K562 (cell line): ENCODE results near the gene HYAL1. TPM values are rescaled to one million over a fixed set of nuclear protein-coding genes. Genes with fewer than 3 reads are reported as not detected.

Experiments
- ETS2 ChIP-seq: IDR thresholded peaks from 2 replicates; pipeline ENCODE4 v1.6.1; 2016; ENCODE audit warnings: borderline replicate concordance, missing genetic modification characterization, mild to moderate bottlenecking, moderate library complexity, missing compliant biosample characterization; ENCODE audit not compliant: poor library complexity, severe bottlenecking
- FOXK2 ChIP-seq, 2 experiments: fragments of 450-650 bp; IDR thresholded peaks in 1 of 2; conservative IDR thresholded peaks in 1 of 2; 2 replicates each; pipeline ENCODE4 v1.6.1; 2016; ENCODE audit warnings: low read depth in 2 of 2, mild to moderate bottlenecking in 1 of 2
- HNRNPLL ChIP-seq: fragments of 200-400 bp; formaldehyde crosslinking; IDR thresholded peaks from 2 replicates; pipeline ENCODE4 v1.6.1; 2017; ENCODE audit warnings: low read length, low read depth, mild to moderate bottlenecking; ENCODE audit not compliant: poor library complexity, severe bottlenecking
- MECOM ChIP-seq: fragments of 250-450 bp; sonication (Bioruptor Pico); IDR thresholded peaks from 2 replicates; pipeline ENCODE4 v1.8.0; 2022; ENCODE audit warnings: inconsistent platforms
- MIER1 ChIP-seq: fragments of 450-650 bp; IDR thresholded peaks from 2 replicates; pipeline ENCODE4 v1.6.1; 2016; ENCODE audit warnings: antibody characterized with exemption, mild to moderate bottlenecking, low read depth
- PTTG1 ChIP-seq: fragments of 450-650 bp; IDR thresholded peaks from 2 replicates; pipeline ENCODE4 v1.6.1; 2016; ENCODE audit warnings: low read depth, mild to moderate bottlenecking, missing genetic modification characterization, missing compliant biosample characterization
- RBM17 ChIP-seq: fragments of 200-400 bp; formaldehyde crosslinking; IDR thresholded peaks from 2 replicates; pipeline ENCODE4 v1.6.1; 2017; ENCODE audit warnings: low read depth, mild to moderate bottlenecking, low read length, borderline replicate concordance
- SUPT5H ChIP-seq: fragments of 450-650 bp; IDR thresholded peaks from 2 replicates; pipeline ENCODE4 v1.6.1; 2016
- TBL1XR1 ChIP-seq, 2 experiments: IDR thresholded peaks; 2 replicates each; pipeline ENCODE4 v1.6.1; 2012; ENCODE audit warnings: improper control_type of control experiment in 2 of 2, low read length in 2 of 2, mild to moderate bottlenecking in 1 of 2
- ZNF239 ChIP-seq: fragments of 250-450 bp; sonication (Bioruptor Pico); IDR thresholded peaks from 2 replicates; pipeline ENCODE4 v1.4.0; 2020; ENCODE audit warnings: mild to moderate bottlenecking
- polyA plus RNA-seq, 8 experiments: library from polyadenylated mRNA; depleted of rRNA in 4 of 8; stranded (reverse) in 5 of 8; unstranded in 3 of 8; fragments of >200 nt; fragmentation: Nextera tagmentation in 2 of 8; fragmentation: Illumina TruSeq in 1 of 8; extraction: Ambion mirVana in 2 of 8; extraction: Trizol in 1 of 8; gene quantifications; 2 replicates each; pipeline versions ENCODE4 v1.2.1 to v1.2.3, GENCODE V29; 2011 to 2014; ENCODE audit warnings: inconsistent platforms in 1 of 8, missing spikeins in 1 of 8
- total RNA-seq, 7 experiments: library from RNA; depleted of rRNA in 6 of 7; stranded (reverse); fragments of >200 nt in 6 of 7; fragmentation: Illumina TruSeq in 2 of 7; extraction: Trizol in 2 of 7; gene quantifications; 2 replicates each; pipeline versions ENCODE4 v1.2.1 to v1.2.3, GENCODE V29; 2011 to 2021; ENCODE audit warnings: low replicate concordance in 1 of 7
- TF ChIP-seq, protein P1 (sequence below): fragments of 450-650 bp; IDR thresholded peaks from 2 replicates; pipeline ENCODE4 v1.7.0; 2016; ENCODE audit warnings: borderline replicate concordance
- TF ChIP-seq, protein P2 (sequence below): fragments of 250-450 bp; sonication (Bioruptor Pico); IDR thresholded peaks from 2 replicates; pipeline ENCODE4 v1.9.0; 2021; ENCODE audit warnings: mild to moderate bottlenecking
- TF ChIP-seq, protein P3 (sequence below): fragments of 450-650 bp; conservative IDR thresholded peaks from 2 replicates; pipeline ENCODE4 v1.6.1; 2016; ENCODE audit warnings: missing genetic modification characterization, low read depth, mild to moderate bottlenecking, missing compliant biosample characterization, moderate library complexity
- TF ChIP-seq, protein P4 (sequence below): fragments of 450-650 bp; formaldehyde crosslinking; IDR thresholded peaks from 2 replicates; pipeline ENCODE4 v1.4.0; 2020; ENCODE audit warnings: mild to moderate bottlenecking, moderate library complexity

HYAL1 gene
- total and polyA plus RNA-seq, 9 of the 15 experiments (the other 6 are each of a cell fraction or from before 2014, with no cell fraction given): 1.4 to 8.5 (median 4.7) TPM

DNA sequence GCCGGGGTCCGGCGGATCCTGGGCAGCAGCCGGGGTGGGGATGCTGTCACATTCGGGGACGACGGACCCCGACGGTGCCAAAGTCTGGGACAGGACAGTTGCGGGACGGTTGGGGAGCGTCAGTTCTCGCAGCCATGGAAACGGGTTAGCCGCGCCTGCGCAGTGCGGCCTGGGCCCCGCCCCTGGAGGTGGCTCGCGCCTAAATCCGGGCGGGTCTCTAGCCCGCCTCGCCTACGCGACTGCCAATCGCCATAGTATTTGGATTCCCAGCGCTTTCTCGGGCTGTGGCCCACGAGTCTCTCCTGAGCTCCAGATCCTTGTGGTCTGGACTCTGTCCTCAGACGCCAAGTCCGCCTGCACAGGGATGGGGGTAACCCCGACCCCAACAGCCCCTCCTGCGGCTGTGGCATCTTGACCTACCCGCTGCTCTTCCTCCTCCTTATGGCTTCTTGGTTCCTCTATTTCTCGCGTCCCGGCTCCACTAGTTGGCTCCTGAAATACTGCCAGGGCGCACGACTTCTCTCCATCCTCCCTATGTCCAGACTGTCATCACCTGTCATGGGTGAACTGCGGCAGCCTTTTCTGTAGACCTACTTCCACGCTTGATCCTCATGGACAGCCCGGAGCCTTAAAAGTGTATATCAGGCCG is 42.3 kb upstream of the HYAL1 start, which contains the start of gene ZMYND10 (continued):
- TF ChIP-seq FOXK2 (conservative IDR thresholded peaks at IDR 0.05 in 1 of 2, IDR thresholded peaks at IDR 0.05 in 1 of 2; ENCODE audit: low read depth in 2 of 2) (no peak), MIER1 (no peak), ETS2 (no peak), SUPT5H (no peak), PTTG1 (tag) (no peak), TBL1XR1 (IDR thresholded peaks at IDR 0.05; ENCODE audit: low read length in 2 of 2) (no peak), RBM17 (no peak), HNRNPLL (no peak), ZNF239 (CRISPR knock-in tag) (no peak), MECOM (CRISPR knock-in tag) (no peak)
- TF ChIP-seq, protein P1, sequence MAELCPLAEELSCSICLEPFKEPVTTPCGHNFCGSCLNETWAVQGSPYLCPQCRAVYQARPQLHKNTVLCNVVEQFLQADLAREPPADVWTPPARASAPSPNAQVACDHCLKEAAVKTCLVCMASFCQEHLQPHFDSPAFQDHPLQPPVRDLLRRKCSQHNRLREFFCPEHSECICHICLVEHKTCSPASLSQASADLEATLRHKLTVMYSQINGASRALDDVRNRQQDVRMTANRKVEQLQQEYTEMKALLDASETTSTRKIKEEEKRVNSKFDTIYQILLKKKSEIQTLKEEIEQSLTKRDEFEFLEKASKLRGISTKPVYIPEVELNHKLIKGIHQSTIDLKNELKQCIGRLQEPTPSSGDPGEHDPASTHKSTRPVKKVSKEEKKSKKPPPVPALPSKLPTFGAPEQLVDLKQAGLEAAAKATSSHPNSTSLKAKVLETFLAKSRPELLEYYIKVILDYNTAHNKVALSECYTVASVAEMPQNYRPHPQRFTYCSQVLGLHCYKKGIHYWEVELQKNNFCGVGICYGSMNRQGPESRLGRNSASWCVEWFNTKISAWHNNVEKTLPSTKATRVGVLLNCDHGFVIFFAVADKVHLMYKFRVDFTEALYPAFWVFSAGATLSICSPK: no peak
- TF ChIP-seq, protein P2, sequence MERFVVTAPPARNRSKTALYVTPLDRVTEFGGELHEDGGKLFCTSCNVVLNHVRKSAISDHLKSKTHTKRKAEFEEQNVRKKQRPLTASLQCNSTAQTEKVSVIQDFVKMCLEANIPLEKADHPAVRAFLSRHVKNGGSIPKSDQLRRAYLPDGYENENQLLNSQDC (CRISPR knock-in tag): no peak
- TF ChIP-seq, protein P3, sequence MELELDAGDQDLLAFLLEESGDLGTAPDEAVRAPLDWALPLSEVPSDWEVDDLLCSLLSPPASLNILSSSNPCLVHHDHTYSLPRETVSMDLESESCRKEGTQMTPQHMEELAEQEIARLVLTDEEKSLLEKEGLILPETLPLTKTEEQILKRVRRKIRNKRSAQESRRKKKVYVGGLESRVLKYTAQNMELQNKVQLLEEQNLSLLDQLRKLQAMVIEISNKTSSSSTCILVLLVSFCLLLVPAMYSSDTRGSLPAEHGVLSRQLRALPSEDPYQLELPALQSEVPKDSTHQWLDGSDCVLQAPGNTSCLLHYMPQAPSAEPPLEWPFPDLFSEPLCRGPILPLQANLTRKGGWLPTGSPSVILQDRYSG (tag): no peak
- TF ChIP-seq, protein P4, sequence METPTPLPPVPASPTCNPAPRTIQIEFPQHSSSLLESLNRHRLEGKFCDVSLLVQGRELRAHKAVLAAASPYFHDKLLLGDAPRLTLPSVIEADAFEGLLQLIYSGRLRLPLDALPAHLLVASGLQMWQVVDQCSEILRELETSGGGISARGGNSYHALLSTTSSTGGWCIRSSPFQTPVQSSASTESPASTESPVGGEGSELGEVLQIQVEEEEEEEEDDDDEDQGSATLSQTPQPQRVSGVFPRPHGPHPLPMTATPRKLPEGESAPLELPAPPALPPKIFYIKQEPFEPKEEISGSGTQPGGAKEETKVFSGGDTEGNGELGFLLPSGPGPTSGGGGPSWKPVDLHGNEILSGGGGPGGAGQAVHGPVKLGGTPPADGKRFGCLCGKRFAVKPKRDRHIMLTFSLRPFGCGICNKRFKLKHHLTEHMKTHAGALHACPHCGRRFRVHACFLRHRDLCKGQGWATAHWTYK (CRISPR knock-in tag): no peak
